GM12892 (cell line): ENCODE results near the gene ALG6.

Experiments
- POLR2A ChIP-seq: IDR thresholded peaks from 2 replicates; pipeline ENCODE4 v1.6.1; 2011; ENCODE audit warnings: low read depth, low read length, control low read depth
- POLR2AphosphoS5 ChIP-seq: IDR thresholded peaks from 2 replicates; pipeline ENCODE4 v1.6.1; 2011; ENCODE audit warnings: low read depth, low read length, control low read depth
- TAF1 ChIP-seq: IDR thresholded peaks from 2 replicates; pipeline ENCODE4 v1.6.1; 2011; ENCODE audit warnings: low read depth, mild to moderate bottlenecking, control low read depth, low read length, borderline replicate concordance

- TF ChIP-seq POLR2A (no peak), TAF1 (no peak), POLR2AphosphoS5 (no peak)
These were observed 94.3 kb downstream of the ALG6 start for GRCh38 chr1:63461661-63462230.
